Naive B cell (primary cell): ENCODE measurements around the gene SERAC1. TPM values are rescaled to one million over a fixed set of nuclear protein-coding genes. Genes with fewer than 3 reads are reported as not detected.
"Not testable (repeated sequence)": the region's sequence is repeated elsewhere in the genome, so short reads cannot be mapped to it uniquely, and the experiment has no call there.

Experiments used
- ATAC-seq, 2 donors: fragments of 150-1000 bp; cut with Tn5 transposase; 2 replicates each; pipeline ENCODE4 v1.10.0; 2021; ENCODE audit warnings: low read depth in 2 of 2, mild to moderate bottlenecking in 2 of 2, moderate library complexity in 2 of 2
- DNase-seq: peaks from one replicate; pipeline ENCODE4 v3.0.0; 2022
- H3K27ac Mint-ChIP-seq, 6 donors: one replicate each; pipeline ENCODE4 v1.8.0; 2020 to 2022; ENCODE audit warnings: mild to moderate bottlenecking in 6 of 6, mixed read lengths in 6 of 6, moderate library complexity in 5 of 6, inconsistent platforms in 2 of 6
- H3K27me3 Mint-ChIP-seq, 3 donors: one replicate each; pipeline ENCODE4 v1.8.0; 2021 to 2022; ENCODE audit warnings: mixed read lengths in 3 of 3, mild to moderate bottlenecking in 1 of 3
- H3K36me3 Mint-ChIP-seq, 2 donors: one replicate each; pipeline ENCODE4 v1.8.0; 2020 to 2022; ENCODE audit warnings: mixed read lengths in 2 of 2, inconsistent platforms in 1 of 2, mild to moderate bottlenecking in 1 of 2
- H3K4me1 Mint-ChIP-seq, 3 donors: one replicate each; pipeline ENCODE4 v1.8.0; 2020 to 2022; ENCODE audit warnings: mixed read lengths in 3 of 3, inconsistent platforms in 1 of 3, mild to moderate bottlenecking in 1 of 3, moderate library complexity in 1 of 3
- H3K4me3 Mint-ChIP-seq, 8 donors: one replicate each; pipeline ENCODE4 v1.8.0; 2020 to 2022; ENCODE audit warnings: mild to moderate bottlenecking in 8 of 8, mixed read lengths in 8 of 8, moderate library complexity in 8 of 8, inconsistent platforms in 2 of 8
- H3K9me3 Mint-ChIP-seq, 7 donors: one replicate each; pipeline ENCODE4 v1.8.0; 2020 to 2022; ENCODE audit warnings: mixed read lengths in 7 of 7, mild to moderate bottlenecking in 5 of 7, inconsistent platforms in 2 of 7, moderate library complexity in 1 of 7
- polyA plus RNA-seq, 6 donors: library from polyadenylated mRNA; unstranded; fragments of 300-500 nt; fragmentation: Illumina TruSeq; gene quantifications; one replicate each; pipeline ENCODE4 v1.2.3, GENCODE V29; 2021; ENCODE audit warnings: low read depth in 6 of 6

SERAC1 gene
- 1 to 10 TPM in 4 of 6 donors, under 1 TPM in 1, not detected in 1; 0.99 to 2.3 (median 2.2) TPM for polyA plus RNA-seq

- peak; percentile 36 to 50 for ATAC-seq
- Mint-ChIP-seq H3K9me3 (no peaks in the 10 kb centered on the region), H3K27ac (peak within 1 kb of the TSS; percentile 95 to 99 (median 98)), H3K27me3 (no peaks in the 10 kb centered on the region), H3K36me3 (peaks cover 4 to 8% of the 10 kb centered on the region in 2 donors), H3K4me3 (peak within 1 kb of the TSS; percentile 90 to 99 (median 95)), H3K4me1 (peaks cover 10 to 18% (median 15%) of the 10 kb centered on the region in 3 donors)
- DNase-seq, result no peak
Measured at GRCh38 chr6:158168040-158168289, at the start of gene SERAC1. Gene SERAC1, minus strand, starts transcription at chr6:158168262. Its CDS starts 9,899 bp downstream, at chr6:158158363.

- ATAC-seq (peak; percentile 99), DNase-seq (peak; percentile 52)
- no peak overlapping the region for H3K4me3 Mint-ChIP-seq
- H3K4me1 Mint-ChIP-seq, result peaks cover 0 to 8% (median under 1%) of the 10 kb centered on the region in 3 donors
- no peaks in the 10 kb centered on the region for H3K36me3 Mint-ChIP-seq
- peaks cover 0 to 2% (median 0%) of the 10 kb centered on the region in 7 donors for H3K9me3 Mint-ChIP-seq
- H3K27me3 Mint-ChIP-seq, result peaks cover 2 to 5% (median 3%) of the 10 kb centered on the region in 3 donors
- no peak overlapping the region for H3K27ac Mint-ChIP-seq
Measured at GRCh38 chr6:158213925-158214674, 46.0 kb upstream of the SERAC1 start.

- Mint-ChIP-seq H3K36me3 (no peaks in the 10 kb centered on the region), H3K4me1 (peaks cover 5 to 13% (median 8%) of the 10 kb centered on the region in 3 donors), H3K27me3 (peaks cover 15 to 25% (median 23%) of the 10 kb centered on the region in 3 donors), H3K27ac (peak overlapping the region in 1 of 6 donors; percentile 33), H3K9me3 (no peaks in the 10 kb centered on the region), H3K4me3 (no peak overlapping the region)
- ATAC-seq (no peak), DNase-seq (no peak)
Measured at GRCh38 chr6:158211273-158212055, 43.4 kb upstream of the SERAC1 start.

- H3K27me3 Mint-ChIP-seq, result peaks cover 15 to 36% (median 30%) of the 10 kb centered on the region in 3 donors
Measured at GRCh38 chr6:158209582-158210333, 41.7 kb upstream of the SERAC1 start.

GRCh38 chr6:158208226-158209030 is 40.4 kb upstream of the SERAC1 start:
- not testable (repeated sequence) for H3K36me3 Mint-ChIP-seq, H3K9me3 Mint-ChIP-seq, ATAC-seq, H3K4me1 Mint-ChIP-seq, H3K27ac Mint-ChIP-seq, DNase-seq
- Mint-ChIP-seq H3K27me3 (peaks cover 10 to 36% (median 30%) of the 10 kb centered on the region in 3 donors), H3K4me3 (peak overlapping the region in 6 of 8 donors; percentile 3 to 88 (median 52))

More at GRCh38 chr6:158209582-158210333, 41.7 kb upstream of the SERAC1 start:
- not testable (repeated sequence) for ATAC-seq, H3K36me3 Mint-ChIP-seq, H3K27ac Mint-ChIP-seq, H3K9me3 Mint-ChIP-seq, DNase-seq
- H3K4me3 Mint-ChIP-seq, result peak overlapping the region in 3 of 8 donors; percentile 25 to 79 (median 46)
- peaks cover 5 to 13% (median 8%) of the 10 kb centered on the region in 3 donors for H3K4me1 Mint-ChIP-seq

- DNase-seq (no peak), ATAC-seq (no peak)
- peaks cover 5 to 10% (median 8%) of the 10 kb centered on the region in 3 donors for H3K4me1 Mint-ChIP-seq
- H3K27me3 Mint-ChIP-seq, result peaks cover 10 to 36% (median 30%) of the 10 kb centered on the region in 3 donors
- H3K27ac Mint-ChIP-seq, result no peak overlapping the region
- no peaks in the 10 kb centered on the region for H3K9me3 Mint-ChIP-seq
- H3K36me3 Mint-ChIP-seq, result no peaks in the 10 kb centered on the region
- H3K4me3 Mint-ChIP-seq, result no peak overlapping the region
Measured at GRCh38 chr6:158207422-158207788, 39.3 kb upstream of the SERAC1 start.

GRCh38 chr6:158206740-158207421 is 38.8 kb upstream of the SERAC1 start:
- Mint-ChIP-seq H3K27ac (no peak overlapping the region), H3K36me3 (no peaks in the 10 kb centered on the region), H3K27me3 (peaks cover 10 to 36% (median 30%) of the 10 kb centered on the region in 3 donors), H3K9me3 (no peaks in the 10 kb centered on the region), H3K4me1 (peaks cover 5 to 10% (median 8%) of the 10 kb centered on the region in 3 donors), H3K4me3 (no peak overlapping the region)
- no peak for ATAC-seq
- DNase-seq, result no peak

GRCh38 chr6:158205169-158205944 is 37.3 kb upstream of the SERAC1 start:
- DNase-seq (no peak), ATAC-seq (no peak)
- H3K9me3 Mint-ChIP-seq, result no peaks in the 10 kb centered on the region
- no peaks in the 10 kb centered on the region for H3K36me3 Mint-ChIP-seq
- H3K27me3 Mint-ChIP-seq, result peaks cover 10 to 36% (median 30%) of the 10 kb centered on the region in 3 donors
- peak overlapping the region in 1 of 8 donors; percentile 54 for H3K4me3 Mint-ChIP-seq
- H3K27ac Mint-ChIP-seq, result peak overlapping the region in 1 of 6 donors; percentile 58
- H3K4me1 Mint-ChIP-seq, result peaks cover 5 to 10% (median 8%) of the 10 kb centered on the region in 3 donors

GRCh38 chr6:158198461-158198860 is 30.4 kb upstream of the SERAC1 start:
- no peak overlapping the region for H3K4me3 Mint-ChIP-seq
- H3K4me1 Mint-ChIP-seq, result no peaks in the 10 kb centered on the region
- DNase-seq (no peak), ATAC-seq (no peak)
- peaks cover 0 to 14% of the 10 kb centered on the region in 2 donors for H3K36me3 Mint-ChIP-seq
- no peaks in the 10 kb centered on the region for H3K9me3 Mint-ChIP-seq
- H3K27me3 Mint-ChIP-seq, result no peaks in the 10 kb centered on the region
- peak overlapping the region in 1 of 6 donors; percentile 16 for H3K27ac Mint-ChIP-seq

GRCh38 chr6:158194487-158195280 is 26.6 kb upstream of the SERAC1 start:
- DNase-seq, result no peak
- no peak overlapping the region for H3K4me3 Mint-ChIP-seq
- H3K9me3 Mint-ChIP-seq, result no peaks in the 10 kb centered on the region
- peaks cover 11 to 20% of the 10 kb centered on the region in 2 donors for H3K36me3 Mint-ChIP-seq
- H3K27me3 Mint-ChIP-seq, result no peaks in the 10 kb centered on the region
- ATAC-seq, result no peak
- H3K4me1 Mint-ChIP-seq, result no peaks in the 10 kb centered on the region
- H3K27ac Mint-ChIP-seq, result peak overlapping the region in 1 of 6 donors; percentile 12

- no peaks in the 10 kb centered on the region for H3K27me3 Mint-ChIP-seq
- no peak overlapping the region for H3K27ac Mint-ChIP-seq
- peaks cover 11 to 18% of the 10 kb centered on the region in 2 donors for H3K36me3 Mint-ChIP-seq
Measured at GRCh38 chr6:158191761-158192160, 23.7 kb upstream of the SERAC1 start.

More at GRCh38 chr6:158191761-158192160, 23.7 kb upstream of the SERAC1 start:
- no peak for DNase-seq
- no peak for ATAC-seq
- H3K4me1 Mint-ChIP-seq, result no peaks in the 10 kb centered on the region
- peaks cover 0 to 5% (median 0%) of the 10 kb centered on the region in 7 donors for H3K9me3 Mint-ChIP-seq
- no peak overlapping the region for H3K4me3 Mint-ChIP-seq
